ENCODE data around the gene FNBP1. TPM values are rescaled to one million over a fixed set of nuclear protein-coding genes. Genes with fewer than 3 reads are reported as not detected.

Gene FNBP1
- total and polyA plus RNA-seq, 2 of the 8 experiments (the other 6 are each of a cell fraction or from before 2014, with no cell fraction given): 7.2 to 40.9 TPM

DNA sequence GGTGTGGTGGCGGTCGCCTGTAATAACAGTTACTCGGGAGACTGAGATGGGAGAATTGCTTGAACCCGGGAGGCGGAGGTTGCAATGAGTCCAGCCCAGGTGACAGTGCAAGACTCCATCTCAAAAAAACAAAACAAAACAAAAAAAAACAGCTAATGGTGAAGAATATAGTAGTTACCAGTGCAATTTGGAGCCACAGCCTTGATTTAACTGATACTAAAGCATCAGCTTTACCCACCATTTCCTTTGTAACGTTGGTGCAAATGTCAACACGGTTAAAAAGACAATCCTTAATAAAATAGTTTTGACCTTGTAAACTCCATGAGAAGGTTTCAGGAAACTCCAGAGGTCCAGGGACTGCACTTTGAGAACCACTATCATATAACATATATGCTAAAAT, 41.8 kb downstream of the FNBP1 start:
- Histone ChIP-seq H3K4me2 (ENCODE audit: insufficient read depth in 1 of 2, low read depth in 2 of 2, low read length in 2 of 2) (no peak overlapping the region), H3K4me1 (replicated peaks in 1 of 4; ENCODE audit: control insufficient read depth in 3 of 4, insufficient read depth in 4 of 4, low read length in 3 of 4) (peaks cover 0 to 3% (median 1%) of the 10 kb centered on the region in 4 experiments; a peak in 2 of 7 replicates), H2BK5ac (ENCODE audit: low read depth, low read length) (no peak overlapping the region), H3K23ac (ENCODE audit: insufficient read length) (no peak overlapping the region), H2AFZ (ENCODE audit: low read length) (no peak overlapping the region), H3K4me3 (ENCODE audit: extremely low read depth in 1 of 4, insufficient read depth in 2 of 4, low read depth in 3 of 4, low read length in 4 of 4) (no peak overlapping the region), H2BK20ac (ENCODE audit: low read length) (no peak overlapping the region), H2BK12ac (ENCODE audit: low read depth, low read length) (no peak overlapping the region), H3K4ac (replicated peaks; ENCODE audit: insufficient read length, low read depth, low read length) (no peak overlapping the region), H3K18ac (ENCODE audit: extremely low read depth, low read length) (no peak overlapping the region), H3K9me3 (ENCODE audit: insufficient read depth in 2 of 2, low read depth in 1 of 2, low read length in 1 of 2) (no peaks in the 10 kb centered on the region), H4K5ac (ENCODE audit: insufficient read length, low read depth, low read length) (no peak overlapping the region), H3K9ac (replicated peaks in 1 of 4; ENCODE audit: extremely low read depth in 1 of 4, low read depth in 3 of 4, low read length in 3 of 4) (no peak overlapping the region), H2BK120ac (replicated peaks; ENCODE audit: low read depth, low read length) (no peak overlapping the region), H3K27ac (ENCODE audit: low read depth, low read length) (no peak overlapping the region), H3K79me1 (ENCODE audit: low read depth, low read length) (no peaks in the 10 kb centered on the region), H3K36me3 (ENCODE audit: control insufficient read depth in 2 of 4, insufficient read depth in 4 of 4, low read length in 3 of 4) (no peaks in the 10 kb centered on the region), H3K23me2 (ENCODE audit: low read depth, low read length) (no peaks in the 10 kb centered on the region), H3K56ac (replicated peaks; ENCODE audit: insufficient read length, low read depth, low read length) (no peak overlapping the region), H4K91ac (replicated peaks; ENCODE audit: insufficient read length, low read length) (no peak overlapping the region), H3K14ac (ENCODE audit: insufficient read length) (no peak overlapping the region), H2AK5ac (ENCODE audit: low read depth, low read length) (no peak overlapping the region), H2BK15ac (ENCODE audit: low read length) (no peak overlapping the region), H4K20me1 (replicated peaks in 1 of 2; ENCODE audit: control insufficient read depth in 1 of 2, insufficient read depth in 2 of 2, low read length in 2 of 2) (peaks cover 0 to 2% of the 10 kb centered on the region in 2 experiments), H4K8ac (ENCODE audit: extremely low read depth, insufficient read depth, low read length) (no peak overlapping the region), H3K27me3 (replicated peaks in 1 of 4; ENCODE audit: control insufficient read depth in 3 of 4, extremely low read depth in 1 of 4, insufficient read depth in 3 of 4, low read length in 3 of 4) (no peaks in the 10 kb centered on the region), H3K79me2 (ENCODE audit: control insufficient read depth in 1 of 2, insufficient read depth in 2 of 2, low read length in 2 of 2) (no peaks in the 10 kb centered on the region; a peak in 1 of 4 replicates)
- no peak for DNase-seq (ENCODE audit: low read depth in 1 of 2, low spot score in 2 of 2)
- 84% methylated on average over 7 of the region's 7 CpGs; no CpG with 5 or more reads in 1 of the 2 experiments for WGBS, 2 experiments (ENCODE audit: extremely low coverage in 1 of 2, insufficient coverage in 1 of 2, insufficient read length in 1 of 2, insufficient replicate concordance in 2 of 2, low coverage in 1 of 2, low lambda C conversion rate in 2 of 2, missing lambda C conversion rate in 1 of 2)
- ChIA-PET POLR2A (ENCODE audit: partially characterized antibody) (interaction anchor here (0.9 kb wide), 1 partner anchor 9 kb away, joined by 3 read pairs; no protein-coding TSS in a partner anchor), CTCF (ENCODE audit: partially characterized antibody) (interaction anchor here (1.5 kb wide), 1 partner anchor 241 kb away, joined by 3 read pairs; no protein-coding TSS in a partner anchor)
- no peak for TF ChIP-seq SRF (IDR thresholded peaks at IDR 0.05; ENCODE audit: low read depth, low read length)
- TF ChIP-seq PHF8 (conservative IDR thresholded peaks at IDR 0.05; ENCODE audit: low read depth, low read length): no peak
- no peak for TF ChIP-seq EGR1 (IDR thresholded peaks at IDR 0.05; ENCODE audit: borderline replicate concordance, low read depth, low read length)
- no peak for TF ChIP-seq YY1 (IDR thresholded peaks at IDR 0.05; ENCODE audit: low read depth, low read length)
- TF ChIP-seq GTF2F1 (IDR thresholded peaks at IDR 0.05; ENCODE audit: borderline replicate concordance, low read depth, low read length): no peak
- TF ChIP-seq FOSL1 (IDR thresholded peaks at IDR 0.05; ENCODE audit: insufficient read depth, low read depth, low read length): no peak
- no peak for TF ChIP-seq EP300 (IDR thresholded peaks at IDR 0.05; ENCODE audit: borderline replicate concordance in 1 of 2, low read depth in 2 of 2, low read length in 2 of 2)
- TF ChIP-seq CBX5 (IDR thresholded peaks at IDR 0.05; ENCODE audit: low read depth, low read length): no peak
- no peak for TF ChIP-seq SIX5 (IDR thresholded peaks at IDR 0.05; ENCODE audit: low read depth, low read length)
- no peak for TF ChIP-seq MAFK (IDR thresholded peaks at IDR 0.05; ENCODE audit: low read depth, low read length)
- no peak for FAIRE-seq
